Thyroid gland (tissue), 4 donors: ENCODE measurements around the gene TRIM29. TPM values are rescaled to one million over a fixed set of nuclear protein-coding genes. Genes with fewer than 3 reads are reported as not detected.
"Not testable (repeated sequence)": the region's sequence is repeated elsewhere in the genome, so short reads cannot be mapped to it uniquely, and the experiment has no call there.

Experiments used
- DNase-seq, 2 donors: peaks; one replicate each; pipeline ENCODE4 v3.0.0-alpha.2; 2019
- H3K27ac ChIP-seq, 3 donors: fragments of 200-600 bp; sonication (generic); 1 replicate in 2 of 3; 2 replicates in 1 of 3; pipeline ENCODE4 v1.5.1; 2016 to 2019; ENCODE audit warnings: mild to moderate bottlenecking in 1 of 3, moderate library complexity in 1 of 3
- H3K27me3 ChIP-seq: fragments of 200-600 bp; sonication (generic); one replicate; pipeline ENCODE4 v1.5.1; 2019
- H3K36me3 ChIP-seq, 2 donors: fragments of 200-600 bp; sonication (generic); one replicate each; pipeline ENCODE4 v1.5.1; 2016 to 2019
- H3K4me1 ChIP-seq, 2 donors: fragments of 200-600 bp; sonication (generic); one replicate each; pipeline ENCODE4 v1.5.1; 2017 to 2019
- H3K4me3 ChIP-seq, 3 donors: fragments of 200-600 bp; sonication (generic); replicated peaks in 1 of 3; 1 replicate in 2 of 3; 2 replicates in 1 of 3; pipeline ENCODE4 v1.5.1; 2016; ENCODE audit warnings: mild to moderate bottlenecking in 1 of 3
- H3K9me3 ChIP-seq: fragments of 200-600 bp; sonication (generic); one replicate; pipeline ENCODE4 v1.5.1; 2017
- POLR2A ChIP-seq, 2 donors: fragments of 450-650 bp; IDR thresholded peaks; one replicate each; pipeline ENCODE4 v1.6.1; 2017; ENCODE audit warnings: antibody characterized with exemption in 2 of 2, mild to moderate bottlenecking in 2 of 2, moderate library complexity in 1 of 2
- WGBS, 2 donors: methylation state at CpG; one replicate each; pipeline ENCODE4 v1.1.5; 2017; 5-methylcytosine and 5-hydroxymethylcytosine counted together
- intact Hi-C: fragments of 100-400 bp; cut with DNase I; formaldehyde crosslinking; loops from one replicate; pipeline ENCODE4 v1.15.1; 2023
- total RNA-seq, 4 donors: library from RNA; depleted of rRNA; stranded (reverse); fragments of >200 nt; gene quantifications; one replicate each; pipeline ENCODE4 v1.2.3, GENCODE V29; 2016
- TF ChIP-seq, protein P1 (sequence below), 6 experiments: fragments of 200-600 bp in 3 of 6; fragments of 450-650 bp in 3 of 6; sonication (generic) in 3 of 6; IDR thresholded peaks; one replicate each; pipeline ENCODE4 v1.5.1; 2016 to 2019; ENCODE audit warnings: antibody characterized with exemption in 6 of 6, mild to moderate bottlenecking in 2 of 6, inconsistent platforms in 1 of 6, moderate library complexity in 1 of 6

Gene TRIM29
- total RNA-seq, 4 donors from 2014 or later = 1.4 to 3.7 (median 1.6) TPM; not detected in 1

DNA sequence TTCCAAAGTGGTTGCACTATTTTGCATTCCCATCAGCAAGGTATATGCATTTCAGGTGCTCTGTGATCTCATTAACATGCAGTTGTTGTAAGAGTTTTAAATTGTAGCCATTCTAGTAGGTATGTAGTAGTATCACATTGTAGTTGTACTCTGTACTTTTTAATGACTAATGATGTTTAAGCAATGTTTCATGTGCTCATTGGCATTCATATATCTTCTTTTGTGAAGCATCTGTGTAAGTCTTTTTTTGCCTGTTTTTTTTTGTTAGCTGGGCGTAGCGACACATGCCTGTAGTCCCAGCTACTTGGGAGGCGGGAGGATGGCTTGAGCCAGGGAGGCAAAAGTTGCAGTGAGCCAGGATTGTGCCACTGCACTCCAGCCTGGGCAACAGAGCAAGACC is 11.3 kb upstream of the TRIM29 start:
- intact Hi-C loops = no loop called here
- Histone ChIP-seq H3K36me3 (no peaks in the 10 kb centered on the region), H3K27ac (no peak overlapping the region), H3K4me3 (no peak overlapping the region), H3K4me1 (no peaks in the 10 kb centered on the region), H3K9me3 (no peaks in the 10 kb centered on the region), H3K27me3 (no peaks in the 10 kb centered on the region)
- TF ChIP-seq POLR2A (IDR thresholded peaks at IDR 0.05) = no peak
- TF ChIP-seq, protein P1, sequence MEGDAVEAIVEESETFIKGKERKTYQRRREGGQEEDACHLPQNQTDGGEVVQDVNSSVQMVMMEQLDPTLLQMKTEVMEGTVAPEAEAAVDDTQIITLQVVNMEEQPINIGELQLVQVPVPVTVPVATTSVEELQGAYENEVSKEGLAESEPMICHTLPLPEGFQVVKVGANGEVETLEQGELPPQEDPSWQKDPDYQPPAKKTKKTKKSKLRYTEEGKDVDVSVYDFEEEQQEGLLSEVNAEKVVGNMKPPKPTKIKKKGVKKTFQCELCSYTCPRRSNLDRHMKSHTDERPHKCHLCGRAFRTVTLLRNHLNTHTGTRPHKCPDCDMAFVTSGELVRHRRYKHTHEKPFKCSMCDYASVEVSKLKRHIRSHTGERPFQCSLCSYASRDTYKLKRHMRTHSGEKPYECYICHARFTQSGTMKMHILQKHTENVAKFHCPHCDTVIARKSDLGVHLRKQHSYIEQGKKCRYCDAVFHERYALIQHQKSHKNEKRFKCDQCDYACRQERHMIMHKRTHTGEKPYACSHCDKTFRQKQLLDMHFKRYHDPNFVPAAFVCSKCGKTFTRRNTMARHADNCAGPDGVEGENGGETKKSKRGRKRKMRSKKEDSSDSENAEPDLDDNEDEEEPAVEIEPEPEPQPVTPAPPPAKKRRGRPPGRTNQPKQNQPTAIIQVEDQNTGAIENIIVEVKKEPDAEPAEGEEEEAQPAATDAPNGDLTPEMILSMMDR (IDR thresholded peaks at IDR 0.05) = no peak
- no peak for DNase-seq
- WGBS, 2 donors = 88 to 93% methylated on average over 3 of the region's 3 CpGs

DNA sequence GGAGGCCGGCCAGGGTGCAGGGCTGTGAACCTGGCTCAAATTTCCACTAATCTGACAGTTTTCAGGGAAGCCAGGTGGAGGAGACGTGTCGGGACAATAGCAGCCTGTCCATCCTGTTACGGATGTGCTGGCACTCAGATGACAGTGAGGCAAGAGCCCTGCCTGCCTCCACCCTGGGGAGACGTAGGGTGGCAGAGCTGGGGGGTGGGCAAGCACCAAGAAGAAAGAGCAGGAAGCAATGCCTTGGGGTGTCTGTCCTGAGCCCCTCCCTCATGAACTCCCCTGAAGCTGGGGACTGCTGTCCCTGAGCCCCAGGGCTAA is 10.0 kb upstream of the TRIM29 start:
- no peak for TF ChIP-seq POLR2A (IDR thresholded peaks at IDR 0.05)
- TF ChIP-seq, protein P1 (IDR thresholded peaks at IDR 0.05) = no peak
- H3K27me3 ChIP-seq = no peaks in the 10 kb centered on the region
- DNase-seq = no peak
- H3K4me3 ChIP-seq = no peak overlapping the region
- 50 to 61% methylated on average over 5 of the region's 5 CpGs for WGBS, 2 donors
- H3K4me1 ChIP-seq = no peaks in the 10 kb centered on the region
- no peaks in the 10 kb centered on the region for H3K9me3 ChIP-seq
- intact Hi-C loops = no loop called here
- no peak overlapping the region for H3K27ac ChIP-seq
- H3K36me3 ChIP-seq = no peaks in the 10 kb centered on the region

DNA sequence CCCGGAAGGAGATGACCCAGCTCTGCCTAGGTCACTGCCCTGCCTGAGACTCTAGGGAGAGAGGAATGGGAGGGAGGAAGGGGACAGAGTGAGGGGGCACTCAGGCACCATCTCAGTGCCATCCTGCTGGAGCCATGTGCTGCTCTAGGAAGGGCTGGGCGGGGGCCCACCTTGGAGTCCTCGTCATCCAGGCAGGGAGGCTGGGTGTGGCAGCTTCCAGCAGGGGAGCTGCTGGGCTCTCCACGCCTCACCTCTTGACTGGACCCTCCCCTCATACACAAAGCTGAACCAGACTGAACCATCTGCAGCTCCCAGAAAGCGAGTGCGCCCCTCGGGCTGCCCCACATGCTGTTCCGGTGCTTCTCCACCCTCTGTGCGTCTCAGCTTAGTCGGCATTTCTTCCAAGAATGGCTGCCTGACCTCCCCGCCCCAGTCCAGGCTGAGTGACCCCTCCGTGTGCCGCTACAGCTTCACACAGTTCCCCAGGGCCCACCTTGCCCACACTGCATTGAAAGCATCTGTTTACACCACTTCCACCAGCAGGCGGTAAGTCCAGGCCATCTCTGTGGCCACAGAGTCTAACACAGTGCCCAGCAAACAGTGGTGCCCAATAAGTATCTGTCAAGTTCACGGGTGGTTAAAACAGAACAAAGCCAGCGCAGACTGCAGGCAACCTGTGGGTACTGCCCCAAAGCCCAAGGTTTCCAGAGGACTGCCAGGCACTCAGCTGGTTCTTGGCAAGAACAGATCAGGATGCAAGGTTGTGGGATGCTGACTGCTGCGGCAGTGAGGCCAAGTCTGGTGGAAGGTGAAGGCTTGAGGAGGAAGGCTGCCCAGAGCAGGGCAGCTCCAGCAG is 9.4 kb upstream of the TRIM29 start:
- TF ChIP-seq, protein P1 (IDR thresholded peaks at IDR 0.05) = no peak
- TF ChIP-seq POLR2A (IDR thresholded peaks at IDR 0.05) = no peak
- H3K36me3 ChIP-seq = no peaks in the 10 kb centered on the region
- H3K9me3 ChIP-seq = no peaks in the 10 kb centered on the region
- WGBS, 2 donors = 64 to 83% methylated on average over 14 to 17 of the region's 17 CpGs
- no peaks in the 10 kb centered on the region for H3K27me3 ChIP-seq
- H3K4me3 ChIP-seq = no peak overlapping the region
- no peak for DNase-seq
- H3K4me1 ChIP-seq = no peaks in the 10 kb centered on the region
- intact Hi-C loops = no loop called here
- no peak overlapping the region for H3K27ac ChIP-seq

DNA sequence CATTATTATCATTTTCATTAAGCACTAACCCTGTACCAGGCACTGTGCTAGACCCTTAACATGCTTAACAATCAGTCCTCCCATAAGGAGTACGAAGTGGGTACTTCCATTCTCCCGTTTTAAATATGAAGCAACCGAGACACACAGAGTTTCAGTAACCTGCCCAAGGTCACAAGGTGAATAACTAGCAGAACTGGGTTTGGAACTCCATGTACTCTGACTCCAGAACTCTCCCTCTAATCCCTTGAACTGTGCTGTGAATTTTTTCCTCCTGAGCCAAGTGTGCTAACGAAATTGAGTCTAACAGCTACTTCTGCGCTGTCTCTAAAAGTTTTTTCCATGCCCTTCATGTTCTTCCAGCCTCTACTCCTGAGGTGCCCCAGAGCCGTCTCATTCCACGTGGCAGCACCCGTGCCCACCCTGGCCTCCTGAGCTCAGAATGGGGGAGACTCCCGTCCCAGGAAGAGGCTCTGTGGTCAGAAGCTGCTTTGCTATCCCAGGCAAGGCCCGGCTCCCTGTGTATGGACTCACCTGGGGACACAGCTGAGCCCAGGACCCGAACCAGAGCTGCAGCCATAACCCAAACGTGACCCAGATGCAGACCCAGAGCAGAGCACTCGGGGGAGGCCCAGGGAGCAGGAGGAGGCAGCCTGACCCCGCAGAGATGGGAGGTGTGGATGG is 8.6 kb upstream of the TRIM29 start:
- Histone ChIP-seq H3K9me3 (no peaks in the 10 kb centered on the region), H3K27me3 (no peaks in the 10 kb centered on the region), H3K27ac (no peak overlapping the region), H3K4me3 (no peak overlapping the region), H3K36me3 (no peaks in the 10 kb centered on the region), H3K4me1 (no peaks in the 10 kb centered on the region)
- no peak for TF ChIP-seq POLR2A (IDR thresholded peaks at IDR 0.05)
- TF ChIP-seq, protein P1 (IDR thresholded peaks at IDR 0.05) = no peak
- intact Hi-C loops = no loop called here
- DNase-seq = no peak
- 84 to 86% methylated on average over 14 of the region's 14 CpGs for WGBS, 2 donors

DNA sequence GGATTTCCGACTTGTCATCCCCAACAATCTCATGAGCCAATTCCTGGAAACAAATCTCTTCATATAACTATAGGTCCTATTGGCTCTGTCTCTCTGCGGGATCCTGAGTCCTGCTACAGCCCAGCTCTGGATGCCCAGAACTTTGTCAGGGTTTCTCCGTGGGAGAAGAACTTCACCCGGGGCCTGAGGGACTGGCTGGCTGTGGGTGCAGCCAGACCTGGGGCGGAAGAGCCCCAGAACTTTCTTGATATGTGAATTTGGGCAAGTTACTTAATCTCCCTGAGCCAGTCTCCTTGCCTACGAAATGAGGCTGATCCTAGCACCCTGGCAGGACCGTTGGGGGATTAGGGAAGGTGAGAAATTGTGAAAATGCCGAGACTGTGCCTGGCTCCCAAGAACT is 6.6 kb upstream of the TRIM29 start:
- Histone ChIP-seq H3K27ac (no peak overlapping the region), H3K4me3 (no peak overlapping the region), H3K36me3 (no peaks in the 10 kb centered on the region), H3K4me1 (no peaks in the 10 kb centered on the region), H3K9me3 (no peaks in the 10 kb centered on the region), H3K27me3 (no peaks in the 10 kb centered on the region)
- no peak for TF ChIP-seq POLR2A (IDR thresholded peaks at IDR 0.05)
- TF ChIP-seq, protein P1 (IDR thresholded peaks at IDR 0.05) = no peak
- WGBS, 2 donors = 64 to 67% methylated on average over 8 of the region's 8 CpGs
- intact Hi-C loops = no loop called here
- DNase-seq = no peak

DNA sequence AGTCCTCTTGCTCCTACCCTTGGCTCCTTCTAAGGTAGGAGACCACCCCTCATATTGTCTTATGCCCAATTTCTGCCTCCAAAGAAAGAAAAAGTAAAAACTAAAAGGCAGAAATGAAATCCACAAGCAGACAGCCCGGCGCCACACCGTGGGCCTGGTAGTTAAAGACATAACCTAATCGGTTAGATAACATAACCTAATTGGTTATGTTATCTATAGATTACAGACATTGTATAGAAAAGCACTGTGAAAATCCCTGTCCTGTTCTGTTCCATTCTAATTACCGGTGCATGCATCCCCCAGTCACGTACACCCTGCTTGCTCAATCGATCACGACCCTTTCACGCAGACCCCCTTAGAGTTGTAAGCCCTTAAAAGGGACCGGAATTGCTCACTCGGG is 5.6 kb upstream of the TRIM29 start:
- intact Hi-C loops, H3K4me1 ChIP-seq, H3K27me3 ChIP-seq, H3K36me3 ChIP-seq, H3K4me3 ChIP-seq, H3K27ac ChIP-seq, H3K9me3 ChIP-seq, DNase-seq: not testable (repeated sequence)
- WGBS, 2 donors = 92 to 93% methylated on average over 11 of the region's 11 CpGs
